GM23338 (cell line): ENCODE results near the gene YIPF3. TPM values are rescaled to one million over a fixed set of nuclear protein-coding genes. Genes with fewer than 3 reads are reported as not detected.

Experiments
- ATAC-seq: fragments of 200-7000 bp; cut with Tn5 transposase; 3 replicates; pipeline ENCODE4 v1.9.1; 2020
- DNase-seq: peaks from one replicate; pipeline ENCODE4 v3.0.0-alpha.2; 2015; ENCODE audit warnings: low spot score
- H2AFZ ChIP-seq: fragments of 200-600 bp; sonication (generic); 2 replicates; pipeline ENCODE4 v1.8.0; 2016; ENCODE audit warnings: antibody characterized with exemption, mild to moderate bottlenecking, moderate library complexity
- H3F3A ChIP-seq: fragments of 200-600 bp; sonication (generic); replicated peaks from 2 replicates; pipeline ENCODE4 v1.8.0; 2017; ENCODE audit warnings: antibody characterized with exemption, mixed run types, low read depth
- H3K27ac ChIP-seq: fragments of 200-600 bp; sonication (generic); 2 replicates; pipeline ENCODE4 v1.6.1; 2016; ENCODE audit warnings: low read depth
- H3K27me3 ChIP-seq: fragments of 200-600 bp; sonication (generic); 2 replicates; pipeline ENCODE4 v1.8.0; 2016; ENCODE audit warnings: mild to moderate bottlenecking, mixed run types, moderate library complexity; ENCODE audit not compliant: insufficient read depth
- H3K36me3 ChIP-seq: fragments of 200-600 bp; sonication (generic); 2 replicates; pipeline ENCODE4 v1.8.0; 2016; ENCODE audit warnings: mild to moderate bottlenecking; ENCODE audit not compliant: insufficient read depth
- H3K4me1 ChIP-seq: fragments of 200-600 bp; sonication (generic); 2 replicates; pipeline ENCODE4 v1.8.0; 2016; ENCODE audit warnings: mild to moderate bottlenecking, moderate library complexity; ENCODE audit not compliant: insufficient read depth
- H3K4me2 ChIP-seq: fragments of 200-600 bp; sonication (generic); 2 replicates; pipeline ENCODE4 v1.7.1; 2017; ENCODE audit warnings: mixed run types
- H3K4me3 ChIP-seq: fragments of 200-600 bp; sonication (generic); 2 replicates; pipeline ENCODE4 v1.6.1; 2016; ENCODE audit warnings: mixed run types
- H3K79me2 ChIP-seq: fragments of 200-600 bp; sonication (generic); replicated peaks from 2 replicates; pipeline ENCODE4 v1.8.0; 2017; ENCODE audit warnings: mild to moderate bottlenecking; ENCODE audit not compliant: insufficient read depth
- H3K9me2 ChIP-seq: fragments of 200-600 bp; sonication (generic); 2 replicates; pipeline ENCODE4 v1.8.0; 2017; ENCODE audit not compliant: insufficient read depth
- H4K20me1 ChIP-seq: fragments of 200-600 bp; sonication (generic); replicated peaks from 2 replicates; pipeline ENCODE4 v1.8.0; 2017; ENCODE audit warnings: mild to moderate bottlenecking; ENCODE audit not compliant: insufficient read depth
- H3K27ac Mint-ChIP-seq: 2 replicates; pipeline ENCODE4 v1.8.0; 2020; ENCODE audit warnings: inconsistent platforms, mild to moderate bottlenecking, moderate library complexity, mixed read lengths
- H3K27me3 Mint-ChIP-seq: 3 replicates; pipeline ENCODE4 v1.8.0; 2022; ENCODE audit warnings: low read depth, mild to moderate bottlenecking, moderate library complexity, mixed read lengths, inconsistent platforms; ENCODE audit not compliant: insufficient read depth, poor library complexity
- H3K36me3 Mint-ChIP-seq: 3 replicates; pipeline ENCODE4 v1.8.0; 2021; ENCODE audit warnings: low read depth, mild to moderate bottlenecking, inconsistent platforms, moderate library complexity, mixed read lengths
- H3K4me1 Mint-ChIP-seq: 3 replicates; pipeline ENCODE4 v1.8.0; 2020; ENCODE audit warnings: mild to moderate bottlenecking, inconsistent platforms, mixed read lengths
- H3K4me3 Mint-ChIP-seq: 3 replicates; pipeline ENCODE4 v1.8.0; 2021; ENCODE audit warnings: moderate library complexity, mild to moderate bottlenecking, inconsistent platforms, mixed read lengths
- H3K9me3 Mint-ChIP-seq: 3 replicates; pipeline ENCODE4 v1.8.0; 2020; ENCODE audit warnings: moderate library complexity, mild to moderate bottlenecking, inconsistent platforms, mixed read lengths
- CREB1 ChIP-seq: fragments of 250-450 bp; sonication (Bioruptor Pico); IDR thresholded peaks from 2 replicates; pipeline ENCODE4 v1.5.0; 2020; ENCODE audit warnings: low read depth, mild to moderate bottlenecking, moderate library complexity
- EZH2 ChIP-seq: fragments of 200-600 bp; sonication (generic); IDR thresholded peaks from one replicate; pipeline ENCODE4 v1.8.0; 2017; ENCODE audit warnings: antibody characterized with exemption, mild to moderate bottlenecking, low read depth; ENCODE audit not compliant: unreplicated experiment
- EZH2phosphoT487 ChIP-seq: fragments of 200-600 bp; sonication (generic); IDR thresholded peaks from one replicate; pipeline ENCODE4 v1.8.1; 2018; ENCODE audit warnings: antibody characterized with exemption; ENCODE audit not compliant: unreplicated experiment
- JUNB ChIP-seq: IDR thresholded peaks from one replicate; pipeline ENCODE4 v1.6.1; 2016; ENCODE audit warnings: antibody characterized with exemption; ENCODE audit not compliant: unreplicated experiment
- NANOG ChIP-seq: IDR thresholded peaks from 2 replicates; pipeline ENCODE4 v1.6.1; 2016; ENCODE audit warnings: antibody characterized with exemption, borderline replicate concordance
- POLR2AphosphoS5 ChIP-seq: IDR thresholded peaks from 2 replicates; pipeline ENCODE4 v1.6.1; 2016; ENCODE audit warnings: antibody characterized with exemption, low read depth
- STAT1 ChIP-seq: IDR thresholded peaks from one replicate; pipeline ENCODE4 v1.6.1; 2016; ENCODE audit warnings: antibody characterized with exemption; ENCODE audit not compliant: unreplicated experiment
- ZNF114 ChIP-seq: fragments of 250-450 bp; sonication (Bioruptor Pico); IDR thresholded peaks from 2 replicates; pipeline ENCODE4 v1.5.0; 2020; ENCODE audit warnings: mild to moderate bottlenecking, moderate library complexity
- ZNF331 ChIP-seq: fragments of 250-450 bp; sonication (Bioruptor Pico); IDR thresholded peaks from 2 replicates; pipeline ENCODE4 v1.5.0; 2020; ENCODE audit warnings: low read depth, mild to moderate bottlenecking, moderate library complexity
- polyA plus RNA-seq: library from polyadenylated mRNA; unstranded; fragments of >200 nt; fragmentation: Nextera tagmentation; extraction: Ambion mirVana; gene quantifications from 2 replicates; pipeline ENCODE4 v1.2.1, GENCODE V29; 2016
- total RNA-seq: library from RNA; depleted of rRNA; stranded (reverse); fragments of >200 nt; shearing (Covaris generic); gene quantifications from 2 replicates; pipeline ENCODE4 v1.2.3, GENCODE V29; 2014
- TF ChIP-seq, protein P1 (sequence below), 2 experiments: fragments of 200-600 bp in 1 of 2; sonication (generic) in 1 of 2; conservative IDR thresholded peaks; 2 replicates each; pipeline versions ENCODE4 v1.5.1 to v1.6.1; 2016 to 2017; ENCODE audit warnings: antibody characterized with exemption in 2 of 2, low read depth in 2 of 2, mild to moderate bottlenecking in 2 of 2, moderate library complexity in 1 of 2
- TF ChIP-seq, protein P2 (sequence below): fragments of 250-450 bp; sonication (Bioruptor Pico); IDR thresholded peaks from 2 replicates; pipeline ENCODE4 v1.5.0; 2020; ENCODE audit warnings: mild to moderate bottlenecking, moderate library complexity
- TF ChIP-seq, protein P3 (sequence below): IDR thresholded peaks from one replicate; pipeline ENCODE4 v1.6.1; 2018; ENCODE audit warnings: antibody characterized with exemption; ENCODE audit not compliant: unreplicated experiment
- TF ChIP-seq, protein P4 (sequence below): IDR thresholded peaks from 2 replicates; pipeline ENCODE4 v1.6.1; 2016; ENCODE audit warnings: antibody characterized with exemption

The YIPF3 gene
- total and polyA plus RNA-seq, 2 experiments from 2014 or later: 64.4 to 94.3 TPM

DNA sequence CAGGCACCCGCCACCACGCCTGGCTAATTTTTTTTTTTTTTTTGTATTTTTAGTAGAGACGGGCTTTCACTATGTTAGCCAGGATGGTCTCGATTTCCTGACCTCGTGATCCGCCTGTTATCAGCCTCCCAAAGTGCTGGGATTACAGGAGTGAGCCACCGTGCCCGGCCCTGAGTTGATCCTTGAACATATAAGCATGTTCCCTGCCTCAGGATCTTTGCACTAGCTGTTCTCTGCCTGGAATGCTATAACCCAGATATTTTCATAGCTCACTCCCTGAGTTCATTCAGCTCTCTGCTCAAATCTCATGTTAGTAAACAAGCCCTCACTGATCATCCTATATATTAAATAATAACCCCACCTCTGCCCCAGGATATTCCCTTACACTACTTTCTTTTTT lies 52.4 kb downstream of the YIPF3 start:
- Mint-ChIP-seq H3K4me1 (peaks cover 2% of the 10 kb centered on the region), H3K27ac (no peak overlapping the region), H3K9me3 (no peaks in the 10 kb centered on the region; the same call in 2 of the 3 replicates), H3K4me3 (no peak overlapping the region), H3K27me3 (peaks cover 8% of the 10 kb centered on the region), H3K36me3 (no peaks in the 10 kb centered on the region)
- H3F3A ChIP-seq: no peaks in the 10 kb centered on the region
- ATAC-seq: no peak
- no peak overlapping the region for H3K4me2 ChIP-seq
- H3K4me1 ChIP-seq: no peaks in the 10 kb centered on the region
- H3K36me3 ChIP-seq: no peaks in the 10 kb centered on the region
- no peaks in the 10 kb centered on the region for H3K27me3 ChIP-seq
- no peaks in the 10 kb centered on the region; the same call in 1 of the 2 replicates for H4K20me1 ChIP-seq
- TF ChIP-seq, protein P1, sequence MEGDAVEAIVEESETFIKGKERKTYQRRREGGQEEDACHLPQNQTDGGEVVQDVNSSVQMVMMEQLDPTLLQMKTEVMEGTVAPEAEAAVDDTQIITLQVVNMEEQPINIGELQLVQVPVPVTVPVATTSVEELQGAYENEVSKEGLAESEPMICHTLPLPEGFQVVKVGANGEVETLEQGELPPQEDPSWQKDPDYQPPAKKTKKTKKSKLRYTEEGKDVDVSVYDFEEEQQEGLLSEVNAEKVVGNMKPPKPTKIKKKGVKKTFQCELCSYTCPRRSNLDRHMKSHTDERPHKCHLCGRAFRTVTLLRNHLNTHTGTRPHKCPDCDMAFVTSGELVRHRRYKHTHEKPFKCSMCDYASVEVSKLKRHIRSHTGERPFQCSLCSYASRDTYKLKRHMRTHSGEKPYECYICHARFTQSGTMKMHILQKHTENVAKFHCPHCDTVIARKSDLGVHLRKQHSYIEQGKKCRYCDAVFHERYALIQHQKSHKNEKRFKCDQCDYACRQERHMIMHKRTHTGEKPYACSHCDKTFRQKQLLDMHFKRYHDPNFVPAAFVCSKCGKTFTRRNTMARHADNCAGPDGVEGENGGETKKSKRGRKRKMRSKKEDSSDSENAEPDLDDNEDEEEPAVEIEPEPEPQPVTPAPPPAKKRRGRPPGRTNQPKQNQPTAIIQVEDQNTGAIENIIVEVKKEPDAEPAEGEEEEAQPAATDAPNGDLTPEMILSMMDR (conservative IDR thresholded peaks at IDR 0.05; ENCODE audit: low read depth in 2 of 2): no peak
- TF ChIP-seq JUNB (no peak), ZNF114 (no peak), CREB1 (CRISPR knock-in tag) (no peak), EZH2 (no peak), POLR2AphosphoS5 (no peak), EZH2phosphoT487 (no peak), STAT1 (no peak), ZNF331 (CRISPR knock-in tag) (no peak), NANOG (no peak)
- TF ChIP-seq, protein P2, sequence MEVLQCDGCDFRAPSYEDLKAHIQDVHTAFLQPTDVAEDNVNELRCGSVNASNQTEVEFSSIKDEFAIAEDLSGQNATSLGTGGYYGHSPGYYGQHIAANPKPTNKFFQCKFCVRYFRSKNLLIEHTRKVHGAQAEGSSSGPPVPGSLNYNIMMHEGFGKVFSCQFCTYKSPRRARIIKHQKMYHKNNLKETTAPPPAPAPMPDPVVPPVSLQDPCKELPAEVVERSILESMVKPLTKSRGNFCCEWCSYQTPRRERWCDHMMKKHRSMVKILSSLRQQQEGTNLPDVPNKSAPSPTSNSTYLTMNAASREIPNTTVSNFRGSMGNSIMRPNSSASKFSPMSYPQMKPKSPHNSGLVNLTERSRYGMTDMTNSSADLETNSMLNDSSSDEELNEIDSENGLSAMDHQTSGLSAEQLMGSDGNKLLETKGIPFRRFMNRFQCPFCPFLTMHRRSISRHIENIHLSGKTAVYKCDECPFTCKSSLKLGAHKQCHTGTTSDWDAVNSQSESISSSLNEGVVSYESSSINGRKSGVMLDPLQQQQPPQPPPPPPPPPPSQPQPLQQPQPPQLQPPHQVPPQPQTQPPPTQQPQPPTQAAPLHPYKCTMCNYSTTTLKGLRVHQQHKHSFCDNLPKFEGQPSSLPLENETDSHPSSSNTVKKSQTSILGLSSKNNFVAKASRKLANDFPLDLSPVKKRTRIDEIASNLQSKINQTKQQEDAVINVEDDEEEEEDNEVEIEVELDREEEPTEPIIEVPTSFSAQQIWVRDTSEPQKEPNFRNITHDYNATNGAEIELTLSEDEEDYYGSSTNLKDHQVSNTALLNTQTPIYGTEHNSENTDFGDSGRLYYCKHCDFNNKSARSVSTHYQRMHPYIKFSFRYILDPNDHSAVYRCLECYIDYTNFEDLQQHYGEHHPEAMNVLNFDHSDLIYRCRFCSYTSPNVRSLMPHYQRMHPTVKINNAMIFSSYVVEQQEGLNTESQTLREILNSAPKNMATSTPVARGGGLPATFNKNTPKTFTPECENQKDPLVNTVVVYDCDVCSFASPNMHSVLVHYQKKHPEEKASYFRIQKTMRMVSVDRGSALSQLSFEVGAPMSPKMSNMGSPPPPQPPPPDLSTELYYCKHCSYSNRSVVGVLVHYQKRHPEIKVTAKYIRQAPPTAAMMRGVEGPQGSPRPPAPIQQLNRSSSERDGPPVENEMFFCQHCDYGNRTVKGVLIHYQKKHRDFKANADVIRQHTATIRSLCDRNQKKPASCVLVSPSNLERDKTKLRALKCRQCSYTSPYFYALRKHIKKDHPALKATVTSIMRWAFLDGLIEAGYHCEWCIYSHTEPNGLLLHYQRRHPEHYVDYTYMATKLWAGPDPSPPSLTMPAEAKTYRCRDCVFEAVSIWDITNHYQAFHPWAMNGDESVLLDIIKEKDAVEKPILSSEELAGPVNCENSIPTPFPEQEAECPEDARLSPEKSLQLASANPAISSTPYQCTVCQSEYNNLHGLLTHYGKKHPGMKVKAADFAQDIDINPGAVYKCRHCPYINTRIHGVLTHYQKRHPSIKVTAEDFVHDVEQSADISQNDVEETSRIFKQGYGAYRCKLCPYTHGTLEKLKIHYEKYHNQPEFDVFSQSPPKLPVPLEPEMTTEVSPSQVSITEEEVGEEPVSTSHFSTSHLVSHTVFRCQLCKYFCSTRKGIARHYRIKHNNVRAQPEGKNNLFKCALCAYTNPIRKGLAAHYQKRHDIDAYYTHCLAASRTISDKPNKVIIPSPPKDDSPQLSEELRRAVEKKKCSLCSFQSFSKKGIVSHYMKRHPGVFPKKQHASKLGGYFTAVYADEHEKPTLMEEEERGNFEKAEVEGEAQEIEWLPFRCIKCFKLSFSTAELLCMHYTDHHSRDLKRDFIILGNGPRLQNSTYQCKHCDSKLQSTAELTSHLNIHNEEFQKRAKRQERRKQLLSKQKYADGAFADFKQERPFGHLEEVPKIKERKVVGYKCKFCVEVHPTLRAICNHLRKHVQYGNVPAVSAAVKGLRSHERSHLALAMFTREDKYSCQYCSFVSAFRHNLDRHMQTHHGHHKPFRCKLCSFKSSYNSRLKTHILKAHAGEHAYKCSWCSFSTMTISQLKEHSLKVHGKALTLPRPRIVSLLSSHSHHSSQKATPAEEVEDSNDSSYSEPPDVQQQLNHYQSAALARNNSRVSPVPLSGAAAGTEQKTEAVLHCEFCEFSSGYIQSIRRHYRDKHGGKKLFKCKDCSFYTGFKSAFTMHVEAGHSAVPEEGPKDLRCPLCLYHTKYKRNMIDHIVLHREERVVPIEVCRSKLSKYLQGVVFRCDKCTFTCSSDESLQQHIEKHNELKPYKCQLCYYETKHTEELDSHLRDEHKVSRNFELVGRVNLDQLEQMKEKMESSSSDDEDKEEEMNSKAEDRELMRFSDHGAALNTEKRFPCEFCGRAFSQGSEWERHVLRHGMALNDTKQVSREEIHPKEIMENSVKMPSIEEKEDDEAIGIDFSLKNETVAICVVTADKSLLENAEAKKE (CRISPR knock-in tag): no peak
- TF ChIP-seq, protein P3, sequence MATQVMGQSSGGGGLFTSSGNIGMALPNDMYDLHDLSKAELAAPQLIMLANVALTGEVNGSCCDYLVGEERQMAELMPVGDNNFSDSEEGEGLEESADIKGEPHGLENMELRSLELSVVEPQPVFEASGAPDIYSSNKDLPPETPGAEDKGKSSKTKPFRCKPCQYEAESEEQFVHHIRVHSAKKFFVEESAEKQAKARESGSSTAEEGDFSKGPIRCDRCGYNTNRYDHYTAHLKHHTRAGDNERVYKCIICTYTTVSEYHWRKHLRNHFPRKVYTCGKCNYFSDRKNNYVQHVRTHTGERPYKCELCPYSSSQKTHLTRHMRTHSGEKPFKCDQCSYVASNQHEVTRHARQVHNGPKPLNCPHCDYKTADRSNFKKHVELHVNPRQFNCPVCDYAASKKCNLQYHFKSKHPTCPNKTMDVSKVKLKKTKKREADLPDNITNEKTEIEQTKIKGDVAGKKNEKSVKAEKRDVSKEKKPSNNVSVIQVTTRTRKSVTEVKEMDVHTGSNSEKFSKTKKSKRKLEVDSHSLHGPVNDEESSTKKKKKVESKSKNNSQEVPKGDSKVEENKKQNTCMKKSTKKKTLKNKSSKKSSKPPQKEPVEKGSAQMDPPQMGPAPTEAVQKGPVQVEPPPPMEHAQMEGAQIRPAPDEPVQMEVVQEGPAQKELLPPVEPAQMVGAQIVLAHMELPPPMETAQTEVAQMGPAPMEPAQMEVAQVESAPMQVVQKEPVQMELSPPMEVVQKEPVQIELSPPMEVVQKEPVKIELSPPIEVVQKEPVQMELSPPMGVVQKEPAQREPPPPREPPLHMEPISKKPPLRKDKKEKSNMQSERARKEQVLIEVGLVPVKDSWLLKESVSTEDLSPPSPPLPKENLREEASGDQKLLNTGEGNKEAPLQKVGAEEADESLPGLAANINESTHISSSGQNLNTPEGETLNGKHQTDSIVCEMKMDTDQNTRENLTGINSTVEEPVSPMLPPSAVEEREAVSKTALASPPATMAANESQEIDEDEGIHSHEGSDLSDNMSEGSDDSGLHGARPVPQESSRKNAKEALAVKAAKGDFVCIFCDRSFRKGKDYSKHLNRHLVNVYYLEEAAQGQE: no peak
- TF ChIP-seq, protein P4, sequence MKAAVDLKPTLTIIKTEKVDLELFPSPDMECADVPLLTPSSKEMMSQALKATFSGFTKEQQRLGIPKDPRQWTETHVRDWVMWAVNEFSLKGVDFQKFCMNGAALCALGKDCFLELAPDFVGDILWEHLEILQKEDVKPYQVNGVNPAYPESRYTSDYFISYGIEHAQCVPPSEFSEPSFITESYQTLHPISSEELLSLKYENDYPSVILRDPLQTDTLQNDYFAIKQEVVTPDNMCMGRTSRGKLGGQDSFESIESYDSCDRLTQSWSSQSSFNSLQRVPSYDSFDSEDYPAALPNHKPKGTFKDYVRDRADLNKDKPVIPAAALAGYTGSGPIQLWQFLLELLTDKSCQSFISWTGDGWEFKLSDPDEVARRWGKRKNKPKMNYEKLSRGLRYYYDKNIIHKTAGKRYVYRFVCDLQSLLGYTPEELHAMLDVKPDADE: no peak
- H3K27ac ChIP-seq: no peak overlapping the region
- H3K79me2 ChIP-seq: no peaks in the 10 kb centered on the region
- H2AFZ ChIP-seq: no peak overlapping the region
- no peak overlapping the region for H3K4me3 ChIP-seq
- no peaks in the 10 kb centered on the region for H3K9me2 ChIP-seq
- no peak for DNase-seq
